ENCODE results near the gene SH3RF3.

The SH3RF3 gene

GRCh38 chr2:109486711-109487535 is 357.9 kb downstream of the SH3RF3 start:
- no peak for DNase-seq

DNA sequence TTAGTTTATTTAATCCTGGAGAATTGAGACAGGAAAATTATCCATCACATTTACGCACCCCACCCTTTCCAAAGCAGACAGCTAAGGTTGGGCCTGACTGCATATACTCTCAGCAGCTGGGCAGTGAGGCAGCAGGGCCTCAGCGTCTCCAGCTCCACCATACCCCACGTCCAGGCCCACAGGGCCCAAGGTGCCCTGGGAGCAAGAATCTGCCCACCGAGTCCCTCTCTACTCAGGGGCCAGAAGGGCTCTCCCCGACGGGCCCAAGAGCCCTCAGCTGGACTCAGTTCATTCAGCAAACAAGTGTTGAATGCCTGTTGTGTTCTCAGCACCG is 358.5 kb downstream of the SH3RF3 start:
- DNase-seq, result no peak

DNA sequence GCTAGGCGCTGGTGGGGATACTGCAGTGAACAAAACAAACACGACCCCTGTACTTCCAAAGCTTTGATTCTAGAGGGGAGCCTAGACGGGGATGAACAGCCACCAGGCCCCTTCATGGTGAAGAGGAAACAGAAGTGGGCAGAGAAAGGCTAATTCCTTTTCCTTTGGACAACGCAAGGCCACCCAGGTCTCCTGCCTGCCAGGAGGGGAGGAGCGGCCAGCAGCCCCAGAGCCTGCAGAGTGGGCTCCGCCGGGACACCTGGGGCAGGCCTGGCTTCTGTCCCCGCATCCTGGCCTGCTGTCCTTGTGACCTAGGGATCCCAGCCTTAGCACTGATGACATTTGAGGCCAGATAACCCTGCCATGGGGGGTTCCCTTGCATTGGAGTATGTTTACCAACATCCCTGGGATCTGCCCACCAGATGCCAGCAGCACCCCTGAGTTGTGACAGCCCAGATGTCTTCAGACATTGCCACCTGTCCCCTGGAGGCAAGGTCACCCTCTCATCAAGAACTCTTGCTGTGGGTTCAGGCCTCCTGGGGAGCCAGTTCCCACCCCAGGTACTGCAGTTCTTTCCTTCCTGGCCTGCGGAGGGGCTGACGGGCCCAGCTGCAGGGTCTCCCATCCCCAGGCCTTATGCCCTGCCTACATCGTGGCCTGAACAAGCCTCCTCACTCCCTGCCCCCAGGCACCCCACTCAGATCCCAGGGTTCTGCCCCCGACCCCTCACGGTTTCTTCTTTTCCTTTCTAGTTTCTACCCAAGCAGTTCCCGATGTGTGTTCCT is 359.1 kb downstream of the SH3RF3 start:
- no peak for DNase-seq

DNA sequence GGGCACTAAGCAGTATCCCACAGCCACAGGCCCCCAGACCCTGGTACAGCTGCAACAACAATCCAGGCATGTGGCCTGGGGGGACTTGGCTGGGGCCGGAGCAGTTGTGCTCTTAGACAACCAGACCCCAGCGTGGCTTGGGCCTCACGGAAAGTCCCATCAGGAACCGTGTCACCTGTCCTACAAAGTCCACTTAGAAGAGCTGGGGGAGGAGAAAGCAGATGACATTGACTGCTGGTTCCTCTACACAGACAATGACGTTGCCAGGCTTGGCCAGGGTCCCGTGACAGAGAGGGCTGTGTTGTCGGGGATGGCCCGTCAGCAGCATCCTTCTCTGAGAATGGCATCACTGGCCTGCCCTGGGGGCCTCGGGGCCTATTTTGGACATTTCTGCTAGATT is 360.3 kb downstream of the SH3RF3 start:
- DNase-seq, result no peak

GRCh38 chr2:109493176-109493935 is 364.4 kb downstream of the SH3RF3 start:
- no peak for DNase-seq

- DNase-seq, result no peak
Observed at GRCh38 chr2:109494351-109494750, 365.3 kb downstream of the SH3RF3 start.

DNA sequence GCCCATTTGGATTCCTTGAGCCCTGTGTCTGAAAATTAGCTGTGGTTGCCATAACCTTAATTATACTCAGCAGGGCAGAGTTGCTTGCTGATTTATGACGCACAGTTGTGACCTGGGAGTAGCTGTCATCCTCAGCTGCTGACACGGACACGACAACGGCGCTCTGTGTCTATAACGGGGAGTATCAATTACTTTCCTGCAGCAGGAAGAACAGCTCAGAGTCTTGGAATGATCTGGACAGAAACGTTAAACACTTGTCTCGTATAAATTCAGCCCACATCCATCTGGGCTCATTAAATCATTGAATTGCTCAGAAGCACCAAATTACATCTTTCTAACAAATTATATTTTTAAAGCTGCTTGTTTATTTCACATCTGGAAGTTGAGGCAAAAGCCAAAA is 368.5 kb downstream of the SH3RF3 start:
- DNase-seq, result no peak

DNA sequence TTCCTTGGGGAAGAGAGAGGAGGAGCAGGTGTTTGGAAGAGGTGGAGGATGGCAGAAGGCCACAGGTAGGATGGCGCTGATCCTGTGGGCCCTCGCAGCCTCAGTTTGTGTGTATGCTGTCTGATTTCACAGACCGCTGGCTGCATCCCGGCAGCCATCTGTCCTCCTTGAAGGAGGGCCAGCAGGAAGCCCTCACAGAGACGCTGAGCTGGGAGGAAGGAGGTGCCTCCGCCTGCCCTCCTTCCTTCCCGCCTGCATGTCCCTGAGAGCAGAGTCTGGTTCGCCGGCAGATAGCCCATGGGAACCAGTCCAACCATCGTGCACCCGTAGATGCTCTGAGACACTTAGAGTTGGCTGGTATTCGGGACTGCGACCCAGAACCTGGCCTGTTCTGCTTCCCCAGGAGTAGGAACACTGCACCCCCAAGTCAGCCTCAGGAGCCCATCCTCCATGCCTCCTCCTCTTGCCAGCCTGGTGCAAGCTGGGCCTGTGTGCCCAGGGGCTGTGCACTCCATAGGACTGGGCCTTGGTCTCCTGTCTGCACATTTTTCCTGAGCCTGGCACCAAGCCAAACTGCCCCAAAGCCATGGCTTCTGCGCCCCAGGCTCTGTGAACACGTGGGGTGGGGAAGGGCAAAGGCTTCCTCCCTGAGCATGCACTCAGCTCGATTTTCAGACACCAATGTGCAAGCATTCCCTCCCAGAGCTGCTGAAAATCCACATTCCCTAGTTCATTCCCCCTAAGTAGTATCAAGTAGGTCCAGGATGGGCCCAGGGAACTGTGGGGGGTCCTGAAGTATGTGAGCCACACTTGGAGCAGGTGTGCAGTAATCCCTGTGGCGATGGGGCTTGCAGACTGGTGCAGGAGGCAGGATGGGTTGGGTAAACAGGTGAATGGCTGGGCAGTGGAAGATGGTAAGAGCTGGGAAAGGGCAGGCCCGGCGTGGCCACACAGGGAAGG is 369.2 kb downstream of the SH3RF3 start:
- no peak for DNase-seq

DNA sequence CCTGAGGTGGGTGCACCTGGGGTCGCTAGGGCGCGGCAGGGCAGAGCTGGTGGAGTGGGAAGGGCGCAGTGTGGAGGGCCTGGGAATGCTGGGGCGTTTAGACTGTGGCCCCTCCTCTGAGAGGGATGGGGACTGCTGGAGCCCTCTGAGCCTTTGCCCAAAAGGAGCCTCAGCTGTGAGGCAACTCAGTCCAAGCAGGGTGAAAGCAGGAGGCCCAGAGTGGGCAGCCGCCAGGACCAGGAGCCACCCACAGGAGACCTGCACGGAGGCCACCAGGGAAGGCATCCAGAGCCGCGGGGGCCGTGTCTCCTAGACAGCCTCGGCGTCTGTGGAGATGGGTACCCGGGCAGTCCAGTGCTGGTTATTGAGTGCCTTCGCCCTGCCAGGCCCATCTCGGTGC is 369.9 kb downstream of the SH3RF3 start:
- DNase-seq, result no peak

- DNase-seq, result no peak
Observed at GRCh38 chr2:109499566-109499965, 370.6 kb downstream of the SH3RF3 start.

DNA sequence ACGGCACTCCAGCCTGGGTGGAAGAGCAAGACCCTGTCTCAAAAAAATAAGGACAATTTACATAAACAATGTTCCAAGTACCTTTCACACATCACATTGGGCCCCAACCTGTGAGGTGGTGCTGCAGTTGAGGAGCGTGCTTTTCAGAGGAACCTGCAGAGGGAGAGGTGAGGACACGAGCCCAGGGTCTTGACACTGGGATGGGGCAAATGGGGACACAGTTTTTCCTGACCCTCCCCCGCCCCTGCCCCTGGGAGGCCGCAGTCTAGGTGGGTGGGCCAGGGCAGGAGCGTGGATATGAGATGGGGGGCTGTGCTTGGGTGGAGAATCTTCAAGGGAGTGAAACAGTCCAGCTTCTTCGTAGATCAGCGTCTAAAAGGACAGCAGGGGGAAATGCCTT is 371.9 kb downstream of the SH3RF3 start:
- DNase-seq, result no peak

DNA sequence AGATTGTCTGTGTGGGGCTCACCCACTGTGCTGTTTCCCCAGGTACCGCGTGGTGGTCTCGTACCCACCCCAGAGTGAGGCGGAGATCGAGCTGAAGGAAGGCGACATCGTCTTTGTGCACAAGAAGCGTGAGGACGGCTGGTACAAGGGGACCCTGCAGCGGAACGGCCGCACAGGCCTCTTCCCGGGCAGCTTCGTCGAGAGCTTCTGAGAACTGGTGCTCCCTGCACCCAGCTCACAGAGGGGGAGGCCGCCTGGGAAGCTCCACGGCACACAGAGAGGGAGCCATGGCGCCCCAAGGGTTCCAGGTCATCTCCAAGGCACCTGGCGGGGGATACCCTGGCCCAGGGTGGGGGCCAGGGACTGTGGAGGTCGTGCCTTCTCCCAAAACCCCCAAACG is 372.5 kb downstream of the SH3RF3 start:
- DNase-seq, result no peak

GRCh38 chr2:109503191-109503590 is 374.2 kb downstream of the SH3RF3 start:
- no peak for DNase-seq

- DNase-seq, result no peak
Observed at GRCh38 chr2:109507217-109507616, 378.2 kb downstream of the SH3RF3 start.

DNA sequence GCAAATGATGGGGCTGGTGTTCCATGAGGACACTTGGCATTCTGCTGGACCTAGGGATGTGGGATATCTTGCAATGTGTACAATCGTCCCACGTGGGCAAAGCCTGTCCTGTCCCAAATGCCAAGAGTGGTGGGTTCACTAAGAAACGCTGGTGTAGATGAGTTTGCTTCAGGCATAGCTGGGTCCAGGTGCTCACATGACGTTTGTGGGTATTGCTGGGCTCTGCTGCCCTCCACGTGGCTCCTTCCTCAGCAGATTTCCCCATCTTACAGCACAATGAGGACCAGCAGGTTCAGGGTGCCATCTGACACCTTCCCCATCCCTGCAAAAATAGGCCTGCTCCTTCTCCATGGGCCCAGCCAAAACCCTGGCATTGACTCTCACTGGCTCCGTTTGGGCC is 378.8 kb downstream of the SH3RF3 start:
- DNase-seq, result no peak

DNA sequence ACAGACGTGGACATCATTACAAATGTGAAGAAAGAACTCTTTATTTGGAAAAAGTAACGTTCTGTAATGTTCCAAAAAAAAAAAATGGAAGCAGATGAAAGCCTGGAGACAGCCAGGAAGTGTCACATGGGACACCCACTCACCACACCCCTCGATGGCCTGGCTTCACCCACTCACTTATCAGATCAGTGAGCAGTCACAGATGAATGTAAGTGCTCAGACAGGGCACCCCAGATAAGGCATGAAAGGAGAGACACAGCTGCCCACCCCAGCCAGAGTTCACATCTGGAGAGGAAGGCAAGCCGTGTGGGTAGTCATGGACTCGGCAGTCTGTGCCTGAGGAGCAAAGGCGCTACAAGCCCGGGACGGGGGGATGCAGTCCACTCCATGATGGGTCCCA is 379.6 kb downstream of the SH3RF3 start:
- no peak for DNase-seq

DNA sequence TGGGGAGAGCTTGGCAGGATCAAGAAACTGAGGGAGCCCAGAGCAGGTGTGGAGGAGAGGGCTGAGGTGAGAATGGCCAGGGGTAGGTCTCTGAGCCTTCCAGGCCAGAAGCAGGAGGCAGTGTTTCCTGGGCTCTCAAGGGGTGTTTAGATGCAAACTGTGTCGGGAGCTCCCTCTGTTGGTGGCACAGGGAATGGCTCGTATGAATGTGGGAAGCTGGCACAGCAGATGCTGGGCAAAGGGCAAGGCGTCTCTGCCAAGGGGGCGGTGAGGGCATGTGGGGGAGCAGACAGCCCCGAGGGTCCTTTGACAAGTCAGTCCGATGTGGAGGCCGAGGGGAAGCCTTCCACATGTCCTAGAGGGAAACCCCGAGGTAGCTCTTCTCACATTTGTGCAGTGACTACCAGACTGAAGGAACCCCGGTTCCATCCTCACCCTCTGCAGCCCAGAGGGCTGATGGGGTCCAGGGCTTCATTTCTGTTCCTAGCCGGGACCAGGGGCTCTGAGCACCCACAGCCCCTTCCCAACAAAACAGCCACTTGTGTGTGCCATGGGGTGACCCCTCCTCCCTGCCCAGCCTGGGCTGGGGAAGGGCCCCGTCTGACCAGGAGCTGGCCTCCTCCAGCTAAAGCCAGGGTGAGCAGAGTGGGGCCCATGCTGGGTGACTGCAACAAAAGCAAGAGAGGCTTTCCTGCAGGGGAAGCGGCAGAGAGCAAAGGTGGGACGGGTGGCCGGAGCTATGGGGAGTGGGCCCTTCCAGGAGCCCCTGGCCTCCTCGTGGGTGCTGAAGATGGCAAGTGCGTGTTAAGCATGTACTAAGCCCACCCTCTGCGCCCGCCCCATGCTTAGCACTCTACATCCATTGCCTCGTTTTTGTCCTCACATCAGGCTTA is 381.4 kb downstream of the SH3RF3 start:
- DNase-seq, result no peak

GRCh38 chr2:109511168-109511567 is 382.2 kb downstream of the SH3RF3 start:
- no peak for DNase-seq

DNA sequence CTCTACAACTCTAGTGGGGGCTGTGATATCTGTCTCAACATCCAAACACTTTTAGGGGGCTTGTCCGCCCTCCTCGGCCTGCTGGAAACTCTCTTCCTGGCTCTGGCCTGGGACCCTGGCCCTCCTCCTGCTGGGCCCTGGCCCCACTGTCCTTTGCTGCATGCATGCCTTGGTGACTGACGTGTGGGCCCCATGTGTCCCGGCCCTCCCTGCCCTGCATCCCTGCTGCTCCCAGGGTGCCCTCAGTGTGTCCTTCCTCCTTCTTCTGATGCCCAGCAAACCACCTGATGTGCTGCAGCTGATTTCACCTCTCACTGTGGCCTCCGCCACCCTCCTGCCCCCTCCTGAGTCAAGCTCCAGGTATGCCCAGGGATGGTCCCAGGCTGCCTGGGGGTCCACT is 383.1 kb downstream of the SH3RF3 start:
- no peak for DNase-seq

DNA sequence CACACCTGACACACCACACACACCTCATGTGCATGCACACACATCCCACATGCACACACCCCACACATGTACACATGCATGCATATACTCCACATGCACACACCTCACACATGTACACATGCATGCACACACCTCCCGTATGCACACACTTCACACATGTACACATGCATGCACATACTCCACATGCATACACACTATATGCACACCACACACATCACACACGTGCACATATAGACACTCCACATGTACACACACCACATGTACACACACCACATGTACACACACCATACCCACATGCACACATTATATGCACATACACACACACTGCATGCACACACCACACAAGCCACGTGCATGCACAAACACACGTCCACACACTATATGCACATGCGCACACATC is 384.2 kb downstream of the SH3RF3 start:
- DNase-seq, result no peak

Measured in NCI-H2081 treated with DMSO at 0.1 percent for 48 hours (cell line).